WTC11 (cell line): ENCODE data around the gene TMEM63C. TPM values are rescaled to one million over a fixed set of nuclear protein-coding genes. Genes with fewer than 3 reads are reported as not detected.

ENCODE experiments used
- ATAC-seq: fragments of 200-7000 bp; cut with Tn5 transposase; 2 replicates; pipeline ENCODE4 v1.10.0; 2021; ENCODE audit warnings: mild to moderate bottlenecking, moderate library complexity
- CTCF ChIA-PET: fragments of 300-600 bp; sonication (Branson Sonifier 250); formaldehyde crosslinking; loops from one replicate; lab custom pipeline; 2021; ENCODE audit warnings: antibody characterized with exemption; lab: Charles Lee
- POLR2A ChIA-PET: fragments of 350-600 bp; sonication (Branson Sonifier 250); formaldehyde crosslinking; loops from one replicate; lab custom pipeline; 2021; ENCODE audit warnings: antibody characterized with exemption; lab: Charles Lee
- DNase-seq: peaks from one replicate; pipeline ENCODE4 v3.0.0; 2021; ENCODE audit warnings: low spot score
- H3K27ac Mint-ChIP-seq: 2 replicates; pipeline ENCODE4 v1.8.0; 2021; ENCODE audit warnings: mixed read lengths
- H3K27me3 Mint-ChIP-seq: 2 replicates; pipeline ENCODE4 v1.8.0; 2021; ENCODE audit warnings: low read depth, mild to moderate bottlenecking, moderate library complexity, mixed read lengths
- H3K36me3 Mint-ChIP-seq: 2 replicates; pipeline ENCODE4 v1.8.0; 2021; ENCODE audit warnings: mixed read lengths
- H3K4me1 Mint-ChIP-seq: 2 replicates; pipeline ENCODE4 v1.8.0; 2022; ENCODE audit warnings: mixed read lengths
- H3K4me3 Mint-ChIP-seq: 2 replicates; pipeline ENCODE4 v1.8.0; 2021; ENCODE audit warnings: mild to moderate bottlenecking, moderate library complexity, mixed read lengths
- H3K9me3 Mint-ChIP-seq: 2 replicates; pipeline ENCODE4 v1.8.0; 2021; ENCODE audit warnings: mixed read lengths
- AFF4 ChIP-seq: sonication (generic); formaldehyde crosslinking; IDR thresholded peaks from 2 replicates; pipeline ENCODE4 v1.8.1; 2023; ENCODE audit warnings: mild to moderate bottlenecking, missing genetic modification reagents, borderline replicate concordance
- ARID4B ChIP-seq: sonication (generic); formaldehyde crosslinking; IDR thresholded peaks from 2 replicates; pipeline ENCODE4 v1.8.0; 2023; ENCODE audit warnings: missing genetic modification reagents, mild to moderate bottlenecking, borderline replicate concordance
- EMX1 ChIP-seq: fragments of 250-450 bp; sonication (Bioruptor Pico); IDR thresholded peaks from 2 replicates; pipeline ENCODE4 v1.8.0; 2021; ENCODE audit warnings: mild to moderate bottlenecking
- KAT7 ChIP-seq: sonication (generic); formaldehyde crosslinking; IDR thresholded peaks from 2 replicates; pipeline ENCODE4 v1.8.1; 2023; ENCODE audit warnings: missing genetic modification reagents, mild to moderate bottlenecking, borderline replicate concordance
- MLX ChIP-seq: sonication (generic); formaldehyde crosslinking; IDR thresholded peaks from 2 replicates; pipeline ENCODE4 v1.8.1; 2023; ENCODE audit warnings: mild to moderate bottlenecking, missing genetic modification reagents, moderate library complexity
- NFYB ChIP-seq: sonication (generic); formaldehyde crosslinking; conservative IDR thresholded peaks from 2 replicates; pipeline ENCODE4 v1.8.0; 2022; ENCODE audit warnings: low read depth, missing genetic modification reagents
- ZNF121 ChIP-seq: sonication (generic); formaldehyde crosslinking; IDR thresholded peaks from 2 replicates; pipeline ENCODE4 v1.8.0; 2023; ENCODE audit warnings: missing genetic modification reagents
- ZNF219 ChIP-seq: sonication (generic); formaldehyde crosslinking; IDR thresholded peaks from 2 replicates; pipeline ENCODE4 v1.8.0; 2023; ENCODE audit warnings: missing genetic modification reagents, mild to moderate bottlenecking, borderline replicate concordance
- ZNF396 ChIP-seq: fragments of 250-450 bp; sonication (Bioruptor Pico); IDR thresholded peaks from 2 replicates; pipeline ENCODE4 v1.8.0; 2021; ENCODE audit warnings: mild to moderate bottlenecking, moderate library complexity, borderline replicate concordance
- ZNF512 ChIP-seq: sonication (generic); formaldehyde crosslinking; IDR thresholded peaks from 2 replicates; pipeline ENCODE4 v1.8.1; 2022; ENCODE audit warnings: missing genetic modification reagents, borderline replicate concordance
- ZNF671 ChIP-seq: fragments of 250-450 bp; sonication (Bioruptor Pico); IDR thresholded peaks from 2 replicates; pipeline ENCODE4 v1.8.0; 2021; ENCODE audit warnings: mild to moderate bottlenecking
- ZSCAN18 ChIP-seq: fragments of 250-450 bp; sonication (Bioruptor Pico); IDR thresholded peaks from 2 replicates; pipeline ENCODE4 v2.1.2; 2022; ENCODE audit warnings: mild to moderate bottlenecking, moderate library complexity
- total RNA-seq: library from RNA; stranded (reverse); gene quantifications from 3 replicates; pipeline ENCODE4 v1.2.3, GENCODE V29; 2021

The TMEM63C gene
- total RNA-seq, 1 experiment from 2014 or later, result 8.8 TPM

GRCh38 chr14:77240336-77240915 is 58.8 kb downstream of the TMEM63C start:
- Mint-ChIP-seq H3K27me3 (no peaks in the 10 kb centered on the region), H3K27ac (no peak overlapping the region)

More at GRCh38 chr14:77240336-77240915, 58.8 kb downstream of the TMEM63C start:
- DNase-seq, result no peak
- TF ChIP-seq ZNF121 (CRISPR knock-in tag) (no peak), ARID4B (no peak), ZNF219 (no peak), ZSCAN18 (CRISPR knock-in tag) (no peak), ZNF396 (CRISPR knock-in tag) (no peak), ZNF671 (CRISPR knock-in tag) (no peak), MLX (CRISPR knock-in tag) (no peak), ZNF512 (CRISPR knock-in tag) (no peak), KAT7 (CRISPR knock-in tag) (no peak), AFF4 (CRISPR knock-in tag) (no peak), NFYB (CRISPR knock-in tag) (no peak), EMX1 (no peak)
- ChIA-PET CTCF (interaction anchor here (0.8 to 1.5 kb wide), 9 partner anchors 19 to 100 kb away, joined by 3 to 6 read pairs (median 4); partner anchors contain the start of gene TMEM63C), POLR2A (no interaction called here)
- H3K36me3 Mint-ChIP-seq, result no peaks in the 10 kb centered on the region
- H3K4me3 Mint-ChIP-seq, result no peak overlapping the region
- no peaks in the 10 kb centered on the region for H3K9me3 Mint-ChIP-seq
- no peaks in the 10 kb centered on the region for H3K4me1 Mint-ChIP-seq
- 0 out of 2 replicates have a peak, but pooled peaks have one; percentile 36 for ATAC-seq
